ENCODE data around the gene TNIP1. TPM values are rescaled to one million over a fixed set of nuclear protein-coding genes. Genes with fewer than 3 reads are reported as not detected.

TNIP1 gene
- total RNA-seq, 1 donor from 2014 or later: 65.6 TPM

DNA sequence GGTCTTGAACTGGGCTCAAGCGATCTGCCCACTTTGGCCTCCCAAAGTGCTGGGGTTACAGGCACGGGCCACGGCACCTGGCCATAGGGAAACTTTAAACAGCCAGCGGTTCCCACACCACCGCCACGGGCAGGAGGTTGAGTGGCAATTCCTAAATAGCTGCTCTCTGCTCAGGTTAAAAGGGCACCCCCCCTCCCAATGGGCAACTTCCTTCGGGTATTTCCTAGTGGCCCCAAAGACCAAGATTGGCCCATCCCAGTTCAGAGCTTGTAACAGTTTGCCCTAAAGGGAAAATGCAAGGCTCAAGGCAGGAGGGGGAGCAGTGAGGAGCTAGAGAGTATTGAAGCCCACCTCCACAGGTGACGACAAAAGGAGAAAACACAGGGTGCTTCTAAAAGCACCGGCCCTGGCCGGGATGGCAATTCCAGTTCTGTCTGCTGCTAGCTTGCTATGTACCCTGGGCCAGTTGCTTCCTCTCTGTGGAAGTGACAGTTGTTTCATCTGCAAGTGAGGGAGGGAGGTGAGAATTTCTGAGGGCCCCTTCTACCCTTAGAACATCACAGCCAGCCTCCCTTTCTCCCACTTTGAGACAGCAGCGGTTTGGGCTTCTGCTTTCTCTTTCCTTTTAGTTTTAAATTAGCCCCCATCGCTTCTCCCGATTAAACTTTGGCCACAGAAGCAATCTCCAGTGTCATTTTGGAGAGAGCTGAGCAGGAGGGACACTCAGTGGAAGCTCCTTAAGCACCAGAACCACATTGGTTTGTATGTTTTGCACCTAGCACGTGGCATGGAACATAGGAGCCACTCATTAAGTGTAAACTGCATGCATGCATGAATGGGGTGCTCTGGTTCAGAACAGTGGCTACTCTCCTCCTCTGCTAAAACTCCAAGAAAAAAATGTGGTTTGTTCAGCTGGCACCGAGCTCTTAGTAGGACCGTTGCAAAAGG, 17.3 kb upstream of the TNIP1 start:
- DNase-seq (ENCODE audit: low read depth) (no peak), FAIRE-seq (no peak)
- Histone ChIP-seq H3K27me3 (ENCODE audit: control insufficient read depth, insufficient read depth, low read length) (no peaks in the 10 kb centered on the region), H3K36me3 (ENCODE audit: control insufficient read depth, insufficient read depth, low read length) (no peaks in the 10 kb centered on the region), H3K4me3 (ENCODE audit: low read depth, low read length) (no peak overlapping the region)
- TF ChIP-seq, protein P1, sequence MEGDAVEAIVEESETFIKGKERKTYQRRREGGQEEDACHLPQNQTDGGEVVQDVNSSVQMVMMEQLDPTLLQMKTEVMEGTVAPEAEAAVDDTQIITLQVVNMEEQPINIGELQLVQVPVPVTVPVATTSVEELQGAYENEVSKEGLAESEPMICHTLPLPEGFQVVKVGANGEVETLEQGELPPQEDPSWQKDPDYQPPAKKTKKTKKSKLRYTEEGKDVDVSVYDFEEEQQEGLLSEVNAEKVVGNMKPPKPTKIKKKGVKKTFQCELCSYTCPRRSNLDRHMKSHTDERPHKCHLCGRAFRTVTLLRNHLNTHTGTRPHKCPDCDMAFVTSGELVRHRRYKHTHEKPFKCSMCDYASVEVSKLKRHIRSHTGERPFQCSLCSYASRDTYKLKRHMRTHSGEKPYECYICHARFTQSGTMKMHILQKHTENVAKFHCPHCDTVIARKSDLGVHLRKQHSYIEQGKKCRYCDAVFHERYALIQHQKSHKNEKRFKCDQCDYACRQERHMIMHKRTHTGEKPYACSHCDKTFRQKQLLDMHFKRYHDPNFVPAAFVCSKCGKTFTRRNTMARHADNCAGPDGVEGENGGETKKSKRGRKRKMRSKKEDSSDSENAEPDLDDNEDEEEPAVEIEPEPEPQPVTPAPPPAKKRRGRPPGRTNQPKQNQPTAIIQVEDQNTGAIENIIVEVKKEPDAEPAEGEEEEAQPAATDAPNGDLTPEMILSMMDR (IDR thresholded peaks at IDR 0.05; ENCODE audit: insufficient read depth, low read length, severe bottlenecking): no peak

DNA sequence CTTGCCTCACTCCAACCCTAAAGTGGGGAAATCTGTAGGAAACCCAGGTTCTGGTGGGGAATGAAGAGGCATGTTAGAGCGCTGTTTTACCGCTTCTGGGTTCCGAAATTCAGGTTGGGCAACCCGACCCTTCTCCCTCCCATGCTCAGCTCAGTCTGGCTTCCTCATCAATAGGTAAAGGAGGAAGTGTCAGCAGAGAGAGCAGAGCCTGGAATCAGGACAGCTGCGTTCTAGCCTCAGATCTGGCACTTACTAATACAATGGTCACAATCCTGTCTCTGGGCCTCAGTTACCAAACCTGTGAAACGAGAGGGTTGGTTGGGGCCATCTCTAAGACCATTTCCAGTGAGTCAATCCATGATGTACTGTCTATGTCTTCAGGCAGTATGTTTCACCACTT, 16.2 kb upstream of the TNIP1 start:
- H3K4me3 ChIP-seq (ENCODE audit: low read depth, low read length): no peak overlapping the region
- peak; percentile 37 for DNase-seq (ENCODE audit: low read depth)
- TF ChIP-seq, protein P1 (IDR thresholded peaks at IDR 0.05; ENCODE audit: insufficient read depth, low read length, severe bottlenecking): no peak
- H3K36me3 ChIP-seq (ENCODE audit: control insufficient read depth, insufficient read depth, low read length): no peaks in the 10 kb centered on the region
- H3K27me3 ChIP-seq (ENCODE audit: control insufficient read depth, insufficient read depth, low read length): no peaks in the 10 kb centered on the region
- no peak for FAIRE-seq

DNA sequence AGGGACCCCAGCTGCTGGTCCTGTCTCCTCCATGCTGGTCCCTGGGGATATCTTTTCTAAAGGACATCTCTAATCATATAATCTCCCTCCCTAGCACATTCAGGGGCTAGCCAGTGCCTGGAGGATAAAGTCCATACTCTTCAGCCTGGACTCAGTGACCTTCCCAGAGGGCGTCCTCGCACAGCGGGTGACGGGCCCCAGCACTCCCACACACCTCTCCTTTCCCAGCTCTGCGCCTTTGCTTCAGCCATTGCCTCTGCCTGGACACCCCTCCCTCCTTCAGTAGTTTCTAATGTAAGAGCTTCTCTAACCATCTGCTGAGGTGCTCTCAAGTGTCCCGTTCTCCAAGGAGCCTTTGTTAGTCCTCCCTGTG, 15.2 kb upstream of the TNIP1 start:
- H3K27me3 ChIP-seq (ENCODE audit: control insufficient read depth, insufficient read depth, low read length): no peaks in the 10 kb centered on the region
- FAIRE-seq (no peak), DNase-seq (ENCODE audit: low read depth) (no peak)
- H3K36me3 ChIP-seq (ENCODE audit: control insufficient read depth, insufficient read depth, low read length): no peaks in the 10 kb centered on the region
- TF ChIP-seq, protein P1 (IDR thresholded peaks at IDR 0.05; ENCODE audit: insufficient read depth, low read length, severe bottlenecking): no peak
- no peak overlapping the region for H3K4me3 ChIP-seq (ENCODE audit: low read depth, low read length)

DNA sequence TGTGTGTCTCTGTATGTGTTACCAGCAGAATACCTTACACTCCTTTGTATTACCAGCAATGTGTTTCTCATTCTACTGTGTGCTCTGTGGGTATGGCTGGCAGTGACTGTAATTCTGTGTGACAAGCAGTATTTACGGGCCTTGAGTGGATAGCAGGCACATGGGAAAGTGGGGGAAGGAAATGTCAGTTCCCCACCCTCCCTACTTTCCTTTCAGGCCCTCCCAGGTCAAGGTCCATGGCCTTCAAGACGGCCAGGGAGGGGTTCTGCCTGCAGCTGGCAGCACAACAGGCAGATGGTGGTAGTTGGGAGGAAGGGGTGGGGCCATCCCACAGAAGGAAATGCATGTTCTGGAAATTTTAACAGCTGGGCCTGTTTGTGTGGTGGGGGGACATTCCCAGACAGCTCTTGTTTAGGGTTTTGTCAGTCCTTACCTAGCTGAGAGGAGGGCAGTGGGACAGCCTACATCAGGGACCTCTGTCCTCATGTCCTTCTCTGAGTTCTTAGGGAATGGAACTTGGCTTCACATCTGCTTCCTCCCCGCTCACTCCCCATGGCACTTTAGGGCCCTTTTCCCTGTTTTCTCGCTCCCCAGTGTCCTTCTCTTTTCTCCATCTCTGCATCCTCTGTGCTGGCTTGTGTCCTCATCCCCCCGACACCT, 14.6 kb upstream of the TNIP1 start:
- FAIRE-seq (no peak), DNase-seq (ENCODE audit: low read depth) (no peak)
- H3K27me3 ChIP-seq (ENCODE audit: control insufficient read depth, insufficient read depth, low read length): no peaks in the 10 kb centered on the region
- TF ChIP-seq, protein P1 (IDR thresholded peaks at IDR 0.05; ENCODE audit: insufficient read depth, low read length, severe bottlenecking): no peak
- H3K4me3 ChIP-seq (ENCODE audit: low read depth, low read length): no peak overlapping the region
- H3K36me3 ChIP-seq (ENCODE audit: control insufficient read depth, insufficient read depth, low read length): no peaks in the 10 kb centered on the region

DNA sequence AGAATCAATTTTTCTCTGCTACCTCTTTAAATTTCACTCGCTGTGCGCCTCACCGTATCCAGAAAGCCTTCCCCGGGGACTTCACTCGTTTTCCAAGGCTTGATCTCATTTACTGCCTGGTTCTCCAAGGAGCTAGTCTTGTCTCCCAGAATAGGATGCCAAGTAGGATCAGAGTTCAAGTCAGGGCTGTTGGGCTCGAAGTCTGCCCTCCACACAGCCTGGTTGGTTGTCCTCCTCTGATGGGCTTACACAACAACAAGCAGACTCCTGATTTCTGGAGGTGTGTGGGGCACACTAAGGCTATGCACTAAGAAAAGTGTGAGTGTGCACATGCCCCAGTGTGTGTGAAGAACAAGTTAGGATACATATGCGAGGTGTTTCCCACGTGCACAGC, 14.0 kb upstream of the TNIP1 start:
- Histone ChIP-seq H3K4me3 (ENCODE audit: low read depth, low read length) (no peak overlapping the region), H3K36me3 (ENCODE audit: control insufficient read depth, insufficient read depth, low read length) (no peaks in the 10 kb centered on the region), H3K27me3 (ENCODE audit: control insufficient read depth, insufficient read depth, low read length) (no peaks in the 10 kb centered on the region)
- TF ChIP-seq, protein P1 (IDR thresholded peaks at IDR 0.05; ENCODE audit: insufficient read depth, low read length, severe bottlenecking): no peak
- FAIRE-seq (no peak), DNase-seq (ENCODE audit: low read depth) (no peak)
